Head of caudate nucleus (tissue), 42 donors: ENCODE data around the gene TMEM214.

ENCODE experiments used
- DNase-seq, 42 donors: peaks; one replicate each; pipeline versions ENCODE4 v3.0.0 to v3.0.0-alpha.2; 2020 to 2021; ENCODE audit warnings: mixed read lengths in 7 of 42
- intact Hi-C: fragments of 100-400 bp; cut with DNase I; formaldehyde crosslinking; loops from one replicate; pipeline ENCODE4 v1.15.0; 2022

The TMEM214 gene

GRCh38 chr2:27007416-27008374 lies 25.1 kb upstream of the TMEM214 start:
- DNase-seq = no peak
- intact Hi-C loops = no loop called here

- intact Hi-C loops = no loop called here
- no peak for DNase-seq
Measured at GRCh38 chr2:27008678-27009077, 24.1 kb upstream of the TMEM214 start.

GRCh38 chr2:27009083-27009482 lies 23.7 kb upstream of the TMEM214 start:
- no peak for DNase-seq
- intact Hi-C loops = no loop called here

GRCh38 chr2:27009716-27010115 lies 23.0 kb upstream of the TMEM214 start:
- no peak for DNase-seq
- intact Hi-C loops = no loop called here

- DNase-seq = no peak
- intact Hi-C loops = no loop called here
Measured at GRCh38 chr2:27010139-27010538, 22.6 kb upstream of the TMEM214 start.

GRCh38 chr2:27013738-27014137 lies 19.0 kb upstream of the TMEM214 start:
- intact Hi-C loops = no loop called here
- no peak for DNase-seq

- peak in 11 of 42 donors; percentile 12 to 51 (median 32) for DNase-seq
- intact Hi-C loops = no loop called here
Measured at GRCh38 chr2:27014771-27015433, 17.9 kb upstream of the TMEM214 start.

- DNase-seq = peak in 41 of 42 donors; percentile 25 to 86 (median 65)
- intact Hi-C loops = loop anchor here (2.0 kb wide), 1 partner anchor 56 kb away; no protein-coding TSS in a partner anchor
Measured at GRCh38 chr2:27016801-27017325, 15.9 kb upstream of the TMEM214 start.

GRCh38 chr2:27018142-27018541 lies 14.6 kb upstream of the TMEM214 start:
- peak in 1 of 42 donors; percentile 10 for DNase-seq
- intact Hi-C loops = no loop called here

GRCh38 chr2:27019459-27019858 lies 13.3 kb upstream of the TMEM214 start:
- intact Hi-C loops = no loop called here
- DNase-seq = no peak

- DNase-seq = no peak
- intact Hi-C loops = no loop called here
Measured at GRCh38 chr2:27019931-27020855, 12.6 kb upstream of the TMEM214 start.

- DNase-seq = no peak
- intact Hi-C loops = no loop called here
Measured at GRCh38 chr2:27021253-27022049, 11.3 kb upstream of the TMEM214 start.

- no peak for DNase-seq
- intact Hi-C loops = no loop called here
Measured at GRCh38 chr2:27023740-27024139, 9.0 kb upstream of the TMEM214 start.

- DNase-seq = no peak
- intact Hi-C loops = no loop called here
Measured at GRCh38 chr2:27024188-27024587, 8.6 kb upstream of the TMEM214 start.

GRCh38 chr2:27024812-27025211 lies 8.0 kb upstream of the TMEM214 start:
- no peak for DNase-seq
- intact Hi-C loops = no loop called here

- intact Hi-C loops = no loop called here
- no peak for DNase-seq
Measured at GRCh38 chr2:27025281-27025800, 7.4 kb upstream of the TMEM214 start.

- DNase-seq = peak in 29 of 42 donors; percentile 15 to 71 (median 41)
- intact Hi-C loops = no loop called here
Measured at GRCh38 chr2:27025861-27026851, 6.6 kb upstream of the TMEM214 start.
